ENCODE results near the gene METTL13.

The METTL13 gene

GRCh38 chr1:171781176-171781875 lies at the start of gene METTL13:
Gene METTL13 (plus strand): TSS chr1:171781660. CDS start chr1:171781968, 308 bp downstream.
- peak; percentile 100 for DNase-seq

GRCh38 chr1:171736196-171736595 lies 45.3 kb upstream of the METTL13 start:
- no peak for DNase-seq

- DNase-seq = no peak
Observed at GRCh38 chr1:171738911-171739310, 42.5 kb upstream of the METTL13 start.

GRCh38 chr1:171739656-171740055 lies 41.8 kb upstream of the METTL13 start:
- DNase-seq = no peak

GRCh38 chr1:171740356-171740863 lies 41.0 kb upstream of the METTL13 start:
- no peak for DNase-seq

GRCh38 chr1:171740987-171741871 lies 40.2 kb upstream of the METTL13 start:
- DNase-seq = peak; percentile 71

- DNase-seq = peak; percentile 96
Observed at GRCh38 chr1:171741872-171742576, 39.4 kb upstream of the METTL13 start, which contains the start of gene VAMP4. Gene VAMP4 (minus strand): TSS chr1:171742065. CDS start chr1:171738414, 3,651 bp downstream.

GRCh38 chr1:171742577-171742922 lies 38.9 kb upstream of the METTL13 start:
- no peak for DNase-seq

- peak; percentile 98 for DNase-seq
Observed at GRCh38 chr1:171743081-171743870, 38.2 kb upstream of the METTL13 start.

GRCh38 chr1:171744986-171745385 lies 36.5 kb upstream of the METTL13 start:
- DNase-seq = no peak

GRCh38 chr1:171748651-171749050 lies 32.8 kb upstream of the METTL13 start:
- no peak for DNase-seq

- no peak for DNase-seq
Observed at GRCh38 chr1:171751221-171751620, 30.2 kb upstream of the METTL13 start.

- DNase-seq = no peak
Observed at GRCh38 chr1:171753182-171753581, 28.3 kb upstream of the METTL13 start.

- no peak for DNase-seq
Observed at GRCh38 chr1:171753685-171754352, 27.6 kb upstream of the METTL13 start.

- no peak for DNase-seq
Observed at GRCh38 chr1:171754353-171754705, 27.1 kb upstream of the METTL13 start.

- no peak for DNase-seq
Observed at GRCh38 chr1:171754971-171755370, 26.5 kb upstream of the METTL13 start.

GRCh38 chr1:171756856-171757255 lies 24.6 kb upstream of the METTL13 start:
- no peak for DNase-seq

GRCh38 chr1:171758011-171758410 lies 23.4 kb upstream of the METTL13 start:
- DNase-seq = no peak

GRCh38 chr1:171762143-171762563 lies 19.3 kb upstream of the METTL13 start:
- DNase-seq = no peak

- DNase-seq = no peak
Observed at GRCh38 chr1:171763764-171764163, 17.7 kb upstream of the METTL13 start.

- DNase-seq = no peak
Observed at GRCh38 chr1:171769171-171769570, 12.3 kb upstream of the METTL13 start.

- no peak for DNase-seq
Observed at GRCh38 chr1:171769754-171770153, 11.7 kb upstream of the METTL13 start.
